Activated effector memory CD4-positive, alpha-beta T cell treated with Interleukin-2 at 50 U/mL for 16 hours (primary cell): ENCODE results near the gene MAPK8IP2.

ENCODE experiments used
- DNase-seq: peaks from one replicate; pipeline ENCODE4 v3.0.0-alpha.2; 2020

MAPK8IP2 gene

DNA sequence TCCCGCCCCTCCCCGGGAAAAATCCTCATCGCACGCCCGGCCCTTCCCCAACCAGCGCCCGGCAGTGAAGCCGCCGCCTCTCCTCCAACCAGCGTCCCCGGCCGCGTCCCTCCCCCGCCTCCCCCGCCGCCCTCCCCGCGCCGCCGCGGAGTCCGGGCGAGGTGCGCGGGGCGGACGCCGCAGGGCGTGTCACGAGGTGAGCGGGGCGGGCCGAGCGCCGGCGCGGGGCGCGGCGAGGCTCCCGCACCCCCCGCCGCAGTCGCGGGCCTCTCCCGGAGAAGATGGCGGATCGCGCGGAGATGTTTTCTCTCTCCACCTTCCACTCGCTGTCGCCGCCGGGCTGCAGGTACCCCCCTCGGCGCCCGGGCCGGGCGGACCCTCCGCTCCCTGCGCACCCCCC lies at the start of gene MAPK8IP2:
Gene MAPK8IP2, plus strand, starts transcription at position 256 of the 400 bp plus-strand sequence. Its CDS starts 26 bp downstream, at position 282.
- DNase-seq = no peak

DNA sequence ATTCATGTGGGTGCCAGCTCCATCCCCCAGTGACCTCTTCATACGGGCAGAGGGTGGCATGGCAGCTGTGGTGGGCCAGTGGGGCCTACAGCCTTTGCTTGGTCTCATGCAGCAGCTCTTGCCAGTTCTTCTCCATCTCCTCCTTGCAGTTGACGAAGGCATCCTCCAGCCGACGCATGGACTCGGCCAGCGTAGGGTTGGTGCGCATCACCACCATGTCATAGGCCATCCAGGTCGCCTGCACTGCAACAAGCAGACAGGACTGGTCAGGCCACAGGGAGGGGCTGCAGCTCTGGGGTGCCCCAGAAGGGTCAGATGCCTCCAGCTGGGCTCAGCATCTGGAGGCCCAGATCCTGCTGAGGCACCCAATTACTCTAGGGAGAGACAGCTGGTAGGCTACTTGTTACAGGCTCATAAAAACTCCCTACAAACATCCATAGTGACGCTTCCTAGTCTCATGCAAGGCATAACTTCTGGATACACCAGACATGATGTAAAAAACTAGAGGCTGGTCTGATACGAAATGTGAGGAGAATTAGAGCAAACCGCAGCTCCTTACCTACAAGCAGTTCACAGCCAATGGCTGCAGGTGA lies 49.3 kb upstream of the MAPK8IP2 start:
- DNase-seq = no peak

DNA sequence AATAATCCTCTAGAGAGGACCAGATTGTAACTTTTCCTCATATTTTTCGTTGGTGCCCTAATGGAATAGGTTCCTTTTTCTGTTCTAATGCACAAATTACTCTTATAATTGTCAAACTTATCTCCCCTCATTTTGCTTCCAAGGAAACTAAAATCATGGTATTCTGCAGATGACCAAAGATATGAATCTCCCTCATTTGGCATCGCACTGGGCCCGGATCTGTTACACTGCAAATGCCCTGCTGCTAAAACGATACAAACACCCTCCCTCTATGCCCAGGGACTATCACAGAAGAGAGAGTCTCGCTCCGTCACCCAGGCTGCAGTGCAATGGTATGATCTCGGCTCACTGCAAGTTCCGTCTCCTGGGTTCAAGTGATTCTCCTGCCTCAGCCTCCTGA lies 47.3 kb upstream of the MAPK8IP2 start:
- no peak for DNase-seq

DNA sequence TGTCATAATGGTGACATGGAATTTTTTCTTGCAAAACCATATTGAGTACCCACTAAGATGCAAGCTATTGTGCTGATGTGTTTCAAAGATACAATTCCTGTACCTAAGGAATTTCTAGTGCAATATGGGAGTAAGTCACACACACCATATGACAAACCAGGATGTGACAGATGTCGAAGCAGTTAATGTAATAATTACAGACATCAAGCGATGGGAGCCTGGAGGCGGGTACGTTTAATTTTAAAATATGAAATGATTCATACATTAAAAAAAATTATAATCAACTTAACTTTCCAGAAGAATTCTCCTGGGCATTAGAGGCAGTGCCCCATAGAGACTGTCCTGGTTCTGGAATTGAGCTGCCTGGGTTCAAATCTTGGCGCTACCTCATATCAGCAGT lies 43.9 kb upstream of the MAPK8IP2 start:
- no peak for DNase-seq

DNA sequence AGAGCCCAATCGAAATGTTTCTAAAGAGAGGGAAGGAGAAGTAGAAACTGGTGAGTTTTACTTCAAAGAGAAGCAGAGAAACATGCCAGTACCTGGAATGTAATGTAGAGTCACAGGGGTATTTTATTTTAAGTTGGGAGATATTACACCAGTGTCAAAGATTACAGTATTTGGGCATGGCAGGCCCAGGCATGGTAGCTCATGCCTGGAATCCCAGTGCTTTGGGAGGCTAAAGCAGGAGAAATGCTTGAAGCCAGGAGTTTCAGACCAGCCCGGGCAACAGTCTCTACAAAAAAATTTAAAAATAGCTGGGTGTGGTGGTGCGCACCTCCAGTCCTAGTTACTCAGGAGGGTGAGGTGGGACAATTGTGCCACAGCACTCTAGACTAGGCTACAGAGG lies 40.6 kb upstream of the MAPK8IP2 start:
- DNase-seq = no peak

DNA sequence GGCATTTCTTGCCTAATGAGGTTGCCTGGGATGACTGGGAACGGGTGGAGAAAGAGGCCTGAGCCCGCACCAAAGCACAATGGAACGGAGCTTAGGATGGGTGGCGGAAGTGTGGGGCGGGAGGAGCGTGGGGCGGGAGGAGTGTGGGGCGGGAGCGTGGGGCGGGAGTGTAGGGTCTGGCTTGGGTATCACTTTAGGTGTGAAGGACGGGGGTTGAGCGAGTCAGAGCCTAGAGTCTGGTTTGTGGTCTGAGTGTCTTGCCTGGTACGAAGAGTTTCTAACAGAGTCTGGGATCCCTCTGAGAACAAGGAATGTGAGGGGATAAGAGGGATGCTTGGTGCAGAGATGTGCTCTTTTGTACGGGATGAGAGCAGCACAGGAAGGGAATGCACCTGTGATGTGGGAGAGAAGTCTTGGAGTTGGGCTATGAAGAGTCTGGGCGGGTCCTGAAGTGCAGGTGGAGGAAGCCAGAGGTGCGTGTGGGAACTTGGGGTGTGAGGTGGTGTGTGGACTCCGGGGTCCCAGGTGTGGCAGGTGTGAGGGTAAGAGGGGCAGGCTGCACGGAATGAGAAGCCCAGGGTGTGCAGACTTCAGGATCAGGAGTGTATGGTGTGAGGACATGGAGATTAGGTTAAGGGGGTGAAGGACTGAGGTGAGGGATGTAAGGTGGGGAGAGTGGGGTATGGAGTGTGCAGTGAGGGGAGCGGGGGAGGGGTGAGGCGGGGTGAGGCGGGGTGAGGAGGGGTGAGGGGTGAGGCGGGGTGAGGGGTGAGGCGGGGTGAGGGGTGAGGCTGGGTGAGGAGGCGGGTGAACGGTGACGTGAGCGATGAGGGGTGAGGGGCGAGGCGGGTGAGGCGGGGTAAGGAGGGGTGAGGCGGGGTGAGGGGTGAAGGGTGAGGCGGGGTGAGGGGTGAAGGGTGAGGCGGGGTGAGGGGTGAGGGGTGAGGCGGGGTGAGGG lies 38.9 kb upstream of the MAPK8IP2 start:
- no peak for DNase-seq

DNA sequence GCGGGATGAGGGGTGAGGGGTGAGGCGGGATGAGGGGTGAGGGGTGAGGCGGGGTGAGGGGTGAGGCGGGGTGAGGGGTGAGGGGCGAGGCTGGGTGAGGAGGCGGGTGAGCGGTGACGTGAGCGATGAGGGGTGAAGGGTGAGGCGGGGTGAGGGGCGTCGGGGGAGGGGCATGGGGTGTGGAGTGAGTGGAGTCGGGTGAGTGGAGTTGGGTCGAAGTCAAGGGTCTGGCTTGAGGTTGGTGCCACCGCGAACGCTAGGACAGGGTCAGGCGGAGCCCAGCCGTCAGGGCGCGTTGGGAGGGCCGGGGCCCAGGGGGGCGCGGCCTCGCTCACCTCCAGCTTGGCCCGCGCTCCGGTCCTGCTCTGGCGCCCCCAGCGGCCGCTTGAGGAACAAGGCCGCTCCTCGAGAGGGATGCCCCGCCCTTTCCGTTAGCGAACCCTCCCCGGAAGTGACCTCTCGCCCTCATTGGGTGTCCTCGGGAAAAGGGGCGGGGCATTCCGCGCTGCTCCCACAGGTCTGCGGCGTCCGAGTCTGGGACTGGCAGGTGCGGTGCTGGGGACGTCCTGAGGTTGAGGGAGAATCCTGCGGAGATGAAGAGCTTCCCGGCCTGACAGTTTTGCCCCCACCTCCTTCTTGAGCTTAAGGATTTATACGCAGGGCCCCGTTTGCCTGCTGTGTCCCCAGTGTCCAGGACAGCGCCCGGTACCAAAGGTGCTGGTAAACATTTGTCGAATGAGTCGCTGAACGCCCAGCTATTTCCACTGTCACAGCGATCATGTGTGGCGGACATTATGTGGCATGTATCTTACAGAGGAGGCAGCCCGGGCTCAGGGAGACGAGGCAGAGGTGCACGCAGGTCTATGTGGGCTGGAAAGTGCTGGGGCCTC lies 37.8 kb upstream of the MAPK8IP2 start, which contains the start of gene SYCE3:
Gene SYCE3, minus strand, starts transcription at position 397 of the 890 bp plus-strand sequence. CDS start 6,514 bp downstream, outside the sequence.
- peak; percentile 95 for DNase-seq

DNA sequence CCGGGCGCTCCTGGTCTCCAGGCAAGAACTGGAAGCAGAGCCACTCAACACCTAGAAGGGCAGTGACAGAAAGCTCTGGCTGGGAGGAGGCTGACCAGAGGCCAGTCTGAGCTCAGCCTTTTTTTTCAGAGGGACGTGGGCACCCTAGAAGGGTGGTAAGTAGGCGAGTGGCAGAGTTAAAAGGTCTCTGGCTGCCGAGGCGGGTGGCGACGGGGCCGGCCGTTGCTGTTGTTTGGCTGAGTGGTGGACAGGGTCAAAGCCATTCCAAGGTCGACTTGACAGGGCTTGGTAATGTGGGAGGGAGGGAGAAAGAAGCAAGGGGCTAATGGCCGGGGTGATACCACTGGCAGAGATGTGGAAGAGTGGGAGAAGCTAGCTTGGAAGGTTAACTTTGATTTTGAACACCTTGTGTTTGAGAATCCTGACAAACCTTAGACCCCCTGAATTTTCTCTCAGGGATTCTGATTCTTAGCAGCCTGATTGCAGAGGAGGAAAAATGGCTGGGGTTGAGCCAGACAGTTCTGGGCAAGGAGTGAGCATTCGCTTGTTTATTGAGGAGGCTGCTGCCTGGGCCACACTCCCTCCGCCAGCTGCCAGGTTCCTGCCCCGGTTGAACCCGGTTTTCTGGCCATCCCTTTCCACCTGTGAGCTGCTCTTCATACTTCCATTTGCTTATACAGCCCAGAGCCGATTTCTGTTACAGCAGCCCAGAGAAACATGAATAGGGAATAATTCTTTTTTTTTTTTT lies 37.0 kb upstream of the MAPK8IP2 start:
- no peak for DNase-seq

DNA sequence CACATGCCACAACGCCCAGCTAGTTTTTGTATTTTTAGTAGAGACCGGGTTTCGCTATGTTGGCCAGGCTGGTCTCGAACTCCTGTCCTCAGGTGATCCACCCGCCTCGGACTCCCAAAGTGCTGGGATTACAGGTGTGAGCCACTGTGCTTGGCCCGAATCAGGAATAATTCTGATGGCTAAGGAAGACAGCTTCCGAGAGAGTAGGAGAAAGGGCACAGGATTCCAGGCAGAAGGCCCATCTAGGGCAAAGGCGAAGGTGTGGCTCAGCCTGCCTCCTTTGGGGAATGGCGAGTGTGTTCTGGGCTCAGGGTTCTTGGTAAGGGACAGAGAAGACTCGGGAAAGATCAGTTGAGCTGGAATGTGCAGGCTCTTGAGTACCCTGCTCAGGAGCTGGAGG lies 36.3 kb upstream of the MAPK8IP2 start:
- DNase-seq = no peak

DNA sequence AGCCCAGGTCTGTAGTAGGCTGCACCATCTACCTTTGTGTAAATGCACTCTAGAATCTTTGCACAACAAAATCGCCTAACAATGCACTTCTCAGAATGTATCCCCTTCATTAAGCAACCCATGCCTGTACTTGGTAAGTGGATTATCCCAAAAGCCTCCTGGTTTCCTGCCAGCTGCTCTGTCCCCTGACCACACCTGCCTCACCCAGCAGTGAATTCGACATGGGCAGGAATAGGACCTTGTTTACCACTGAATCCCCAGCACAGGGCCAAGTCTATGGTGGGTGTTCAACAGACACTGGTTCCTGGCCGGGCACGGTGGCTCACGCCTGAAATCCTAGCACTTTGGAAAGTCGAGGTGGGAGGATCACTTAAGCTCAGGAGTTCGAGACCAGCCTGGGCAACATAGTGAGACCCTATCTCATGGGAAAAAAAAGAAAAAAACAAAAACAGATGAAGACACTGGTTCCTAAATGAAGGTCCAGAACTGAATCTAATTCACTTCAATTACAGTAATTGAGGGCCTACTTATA lies 32.8 kb upstream of the MAPK8IP2 start:
- DNase-seq = no peak

DNA sequence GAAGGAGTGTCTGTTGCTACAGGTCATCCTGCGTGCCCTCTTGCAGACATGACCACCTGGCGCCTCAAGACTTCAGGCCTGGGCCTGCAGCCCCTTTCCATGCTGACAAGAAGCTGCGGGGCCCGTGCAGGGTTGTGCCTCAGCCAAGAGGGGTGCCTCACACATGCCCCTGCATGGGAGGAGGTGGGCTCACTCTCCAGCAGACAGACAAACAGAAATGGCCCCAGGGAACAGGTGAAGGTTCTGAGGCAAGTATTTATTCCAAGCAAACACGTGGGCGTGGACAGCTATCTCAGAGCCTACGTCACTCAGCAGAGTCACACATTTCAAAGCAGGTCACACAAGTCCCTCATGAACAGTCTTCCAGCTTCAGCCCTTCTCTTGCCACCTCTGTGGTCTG lies 32.0 kb upstream of the MAPK8IP2 start:
- DNase-seq = no peak

DNA sequence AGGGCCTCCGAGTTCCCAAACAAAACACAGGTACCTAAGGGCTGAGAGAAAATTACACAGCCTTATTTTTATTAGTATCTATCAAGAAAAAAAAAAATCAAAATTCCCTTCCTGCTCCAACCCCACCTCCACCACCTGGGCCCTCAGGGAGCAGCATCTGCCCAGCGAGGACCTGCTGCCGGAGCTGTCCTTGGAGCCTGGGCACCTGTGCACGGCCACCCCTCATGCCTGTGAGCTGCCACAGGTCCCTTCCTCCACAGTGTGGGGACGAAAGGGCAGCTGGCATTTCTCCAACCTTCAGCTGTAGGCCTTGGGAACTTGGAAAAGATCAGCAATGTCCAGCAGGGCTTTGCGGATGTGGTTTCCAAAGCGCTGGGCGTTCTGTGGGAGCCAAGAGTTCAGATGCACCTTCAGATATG lies 31.5 kb upstream of the MAPK8IP2 start:
- no peak for DNase-seq

DNA sequence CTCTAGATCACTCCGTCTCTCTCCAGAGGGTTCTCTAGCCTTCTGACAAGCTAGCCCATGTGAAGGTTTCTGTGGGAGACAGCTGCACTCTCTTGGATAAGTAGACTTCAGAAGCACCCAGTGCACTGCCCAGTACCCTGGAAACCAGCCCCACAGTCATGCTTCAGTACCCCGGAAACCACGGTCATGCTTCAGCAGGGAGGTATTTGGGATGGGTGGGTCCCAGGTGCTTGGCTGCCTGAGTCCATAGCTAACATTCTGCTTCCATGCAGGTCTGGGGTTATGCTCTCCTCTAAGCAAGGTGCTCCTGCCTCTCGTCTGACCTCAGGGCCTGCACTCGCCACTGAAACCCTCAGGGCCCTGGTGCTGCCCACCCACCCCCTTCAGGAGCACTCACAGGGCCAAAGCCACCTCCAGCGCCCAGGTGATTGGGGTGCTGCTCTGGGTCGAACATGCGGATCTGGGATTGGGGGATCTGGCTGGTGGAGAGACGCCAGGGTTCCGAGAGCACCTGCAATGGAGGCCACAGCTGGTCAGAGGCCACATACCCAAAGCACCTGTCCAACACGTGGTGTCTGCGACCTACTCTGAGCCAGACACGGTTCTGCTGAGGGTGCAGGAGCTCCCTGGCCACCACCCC lies 30.6 kb upstream of the MAPK8IP2 start:
- no peak for DNase-seq

DNA sequence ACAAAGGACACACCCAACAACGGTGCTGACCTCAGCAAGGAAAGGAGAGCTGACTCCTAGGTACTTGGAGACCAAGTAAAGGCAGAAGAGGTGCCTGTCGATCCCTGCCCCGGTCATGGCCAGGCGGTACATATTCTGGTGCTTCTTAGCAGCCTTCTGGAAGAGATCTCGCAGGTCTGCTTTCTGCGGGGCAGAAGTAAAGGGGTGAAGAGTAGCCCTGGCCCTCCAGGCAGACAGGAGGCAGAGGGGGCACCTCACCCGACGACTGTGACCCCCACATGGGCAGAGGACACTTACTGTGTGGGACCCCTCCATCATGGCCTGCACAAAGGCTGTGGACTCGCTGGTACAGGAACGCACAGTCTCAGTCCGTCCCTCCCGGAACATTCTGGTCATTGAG lies 29.7 kb upstream of the MAPK8IP2 start:
- DNase-seq = no peak

DNA sequence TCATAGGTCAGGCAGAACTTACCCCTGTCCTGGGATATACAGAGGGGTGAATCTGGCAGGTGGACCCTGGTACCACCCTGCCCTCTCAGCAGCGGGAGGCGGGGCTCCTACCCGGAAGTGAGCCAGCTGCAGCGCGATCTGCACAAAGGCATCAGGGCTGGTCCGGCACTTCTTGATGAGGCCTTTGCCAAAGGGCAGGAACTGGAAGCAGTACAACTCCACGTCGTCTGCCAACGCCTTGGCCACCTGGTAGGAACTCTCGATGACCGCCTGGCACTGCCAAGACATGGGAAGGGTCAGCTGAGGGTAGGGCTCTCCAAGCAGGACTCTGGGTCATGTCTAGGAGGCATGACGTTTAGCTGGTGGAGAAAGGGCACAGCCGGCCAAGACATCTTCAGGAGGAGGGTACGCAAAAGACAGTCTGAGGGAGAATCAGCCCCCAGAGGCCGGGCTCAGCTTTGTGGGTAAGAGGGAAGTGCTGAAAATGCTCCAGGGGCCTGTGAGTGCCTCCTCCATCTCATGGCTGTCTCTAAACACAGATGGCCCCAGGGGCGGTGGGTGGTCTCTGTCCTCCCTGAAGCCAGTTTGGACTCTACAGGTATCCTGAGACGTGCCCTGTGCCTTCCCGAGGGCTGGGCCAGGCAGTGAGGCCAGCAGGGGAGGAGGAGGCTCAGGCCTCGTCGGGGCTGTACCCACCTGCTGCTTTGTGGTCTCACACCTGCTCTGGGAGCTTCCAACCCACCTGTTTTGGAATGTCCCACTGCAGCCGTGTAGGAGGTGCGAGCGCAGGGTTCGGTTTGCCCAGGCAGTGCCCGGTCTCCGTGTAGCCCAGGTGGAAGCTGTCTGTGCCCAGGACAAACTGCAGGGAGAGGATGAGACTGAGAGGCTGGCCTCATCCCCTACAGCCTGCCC lies 29.1 kb upstream of the MAPK8IP2 start:
- DNase-seq = no peak

DNA sequence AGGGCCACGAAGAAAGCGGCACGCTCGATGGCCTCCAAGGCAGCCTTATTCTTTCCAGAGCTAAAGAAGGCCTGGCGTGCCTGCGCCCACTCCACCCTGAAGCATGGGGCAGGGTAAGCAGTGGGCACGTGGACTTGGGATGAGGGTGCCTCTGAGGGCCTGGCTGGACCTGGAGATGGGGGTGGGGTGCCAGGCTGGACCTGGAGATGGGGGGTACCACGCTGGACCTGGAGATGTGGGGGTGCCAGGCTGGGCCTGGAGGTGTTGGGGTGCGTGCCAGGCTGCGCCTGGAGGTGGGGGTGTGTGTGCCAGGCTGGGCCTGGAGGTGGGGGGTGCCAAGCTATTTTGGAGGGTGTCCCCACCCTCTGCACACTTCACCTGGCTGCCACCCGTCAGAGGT lies 27.6 kb upstream of the MAPK8IP2 start:
- DNase-seq = no peak

DNA sequence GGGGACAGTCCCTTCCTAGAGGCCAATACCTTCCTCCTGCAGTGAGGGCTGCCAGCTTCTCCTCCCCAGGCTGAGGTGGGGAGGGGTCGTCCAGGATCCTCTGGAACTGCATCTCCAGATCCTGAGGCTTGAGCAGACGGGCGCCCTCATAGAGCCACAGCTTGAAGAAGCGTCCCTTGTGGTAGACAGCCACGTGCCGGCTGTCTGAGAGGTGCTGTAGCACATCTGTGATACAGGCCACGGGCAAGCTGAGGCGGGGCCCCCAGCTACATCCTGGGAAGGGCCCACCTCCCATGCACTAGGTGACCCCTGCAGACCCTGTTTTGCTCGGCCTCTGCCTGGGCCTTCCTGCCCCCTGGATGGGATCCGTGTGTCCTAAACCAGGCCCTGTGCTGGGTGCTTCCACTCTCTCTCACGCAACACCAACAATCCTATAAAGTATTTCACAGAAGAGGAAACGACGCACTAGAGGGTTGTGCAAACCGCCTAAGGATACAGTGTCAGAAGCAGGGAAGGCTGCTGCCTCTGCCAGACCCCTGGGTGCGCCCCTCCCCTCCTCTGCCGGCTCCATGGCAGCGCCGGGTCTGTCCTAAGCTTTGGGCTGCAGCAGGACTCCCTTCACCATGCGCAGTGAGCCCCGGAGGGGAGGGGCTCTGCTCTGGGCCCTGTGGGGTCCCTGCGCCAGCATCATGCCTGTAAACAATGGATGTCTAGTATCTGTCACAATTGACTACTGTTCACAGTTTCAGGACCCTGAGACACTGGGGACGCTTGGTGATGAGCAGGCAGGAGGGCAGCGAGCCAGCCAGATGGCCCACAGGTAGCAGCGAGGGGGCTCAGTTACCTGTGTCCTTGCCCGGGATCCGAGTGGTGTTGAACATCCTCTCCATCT lies 26.9 kb upstream of the MAPK8IP2 start:
- no peak for DNase-seq

DNA sequence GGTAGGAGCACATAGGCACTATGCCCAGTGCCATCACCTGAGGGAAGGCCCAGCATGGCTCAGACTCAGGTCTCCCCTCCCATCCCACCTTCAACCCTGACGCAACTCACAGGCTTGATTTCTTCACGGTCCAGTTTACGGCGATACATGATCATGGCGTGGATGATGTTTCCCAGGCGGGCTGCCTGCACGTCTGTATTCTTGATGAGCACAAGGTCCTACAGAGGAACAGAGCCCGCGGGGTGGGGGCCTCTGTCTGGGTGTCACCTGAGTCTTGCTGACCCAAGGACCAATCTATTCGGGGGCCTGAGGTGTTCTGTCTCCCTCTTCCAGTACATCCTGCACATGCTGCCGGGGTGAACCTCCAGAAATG lies 26.2 kb upstream of the MAPK8IP2 start:
- DNase-seq = no peak

DNA sequence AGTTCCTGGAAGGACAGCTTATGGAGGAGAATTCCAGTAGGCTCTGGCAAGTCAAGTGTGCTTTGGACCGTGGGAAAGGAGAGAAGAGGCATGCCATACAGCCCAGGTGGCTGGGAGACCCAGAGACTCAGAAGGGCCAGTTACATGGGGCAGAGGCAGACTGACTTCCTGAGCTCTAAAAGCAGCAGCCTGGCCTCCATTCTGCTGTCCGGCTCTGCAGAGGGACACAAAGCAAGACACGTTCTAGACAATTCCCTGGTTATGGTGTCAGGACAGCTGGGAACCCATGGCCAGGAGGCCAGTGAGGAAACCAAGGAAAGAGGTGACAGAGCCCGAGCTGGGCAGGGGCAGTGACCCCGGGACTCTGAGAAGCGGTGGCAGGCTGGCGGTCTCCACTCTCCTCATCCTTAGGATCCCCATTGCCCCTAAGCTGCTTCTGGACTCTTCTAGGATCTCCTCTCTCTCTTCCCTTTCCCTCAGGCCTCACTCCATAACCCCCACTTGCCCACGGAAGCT lies 25.1 kb upstream of the MAPK8IP2 start:
- DNase-seq = no peak
